IMR-90 (cell line): ENCODE measurements around the gene DSE. TPM values are rescaled to one million over a fixed set of nuclear protein-coding genes. Genes with fewer than 3 reads are reported as not detected.

Experiments used
- ATAC-seq: fragments of 200-7000 bp; cut with Tn5 transposase; 2 replicates; pipeline ENCODE4 v1.9.1; 2020; ENCODE audit warnings: low read depth, mild to moderate bottlenecking, moderate library complexity
- BruUV-seq: library from RNA; stranded (reverse); fragments of 400-500 nt; replicated peaks from 2 replicates; lab custom pipeline; 2021; lab: Mats Ljungman, UMichigan
- CTCF ChIA-PET: fragments of 300-600 bp; formaldehyde crosslinking; extraction: SDS; loops from one replicate; lab custom pipeline; 2021; ENCODE audit warnings: antibody characterized with exemption; lab: Yijun Ruan, JAX
- POLR2A ChIA-PET: fragments of 300-600 bp; sonication (Branson Sonifier 250); formaldehyde crosslinking; loops from one replicate; lab custom pipeline; 2022; ENCODE audit warnings: antibody characterized with exemption; ENCODE audit not compliant: unreplicated experiment; lab: Charles Lee
- DNase-seq: peaks from one replicate; pipeline ENCODE4 v3.0.0; 2013
- H2AFZ ChIP-seq: replicated peaks from 2 replicates; pipeline ENCODE3; 2013; ENCODE audit warnings: low read length, mild to moderate bottlenecking; ENCODE audit not compliant: poor library complexity
- H2AK5ac ChIP-seq: 2 replicates; pipeline ENCODE4 v1.6.1; 2013; ENCODE audit warnings: low read depth, low read length, inconsistent platforms
- H2AK9ac ChIP-seq: replicated peaks from 2 replicates; pipeline ENCODE3; 2013; ENCODE audit warnings: mild to moderate bottlenecking, low read depth, low read length, moderate library complexity; ENCODE audit not compliant: poor library complexity
- H2BK120ac ChIP-seq: 2 replicates; pipeline ENCODE4 v1.6.1; 2013; ENCODE audit warnings: low read depth, low read length, inconsistent platforms
- H2BK15ac ChIP-seq: 3 replicates; pipeline ENCODE4 v1.6.1; 2013; ENCODE audit warnings: low read depth, low read length, inconsistent platforms
- H2BK20ac ChIP-seq: 2 replicates; pipeline ENCODE4 v1.6.1; 2013; ENCODE audit warnings: low read depth, mild to moderate bottlenecking, inconsistent platforms, low read length, moderate library complexity
- H2BK5ac ChIP-seq: 2 replicates; pipeline ENCODE4 v1.6.1; 2013; ENCODE audit warnings: mild to moderate bottlenecking, low read depth, low read length, inconsistent platforms; ENCODE audit not compliant: poor library complexity, severe bottlenecking
- H3K14ac ChIP-seq: replicated peaks from 2 replicates; pipeline ENCODE4 v1.6.1; 2013; ENCODE audit warnings: low read depth, low read length, inconsistent platforms
- H3K18ac ChIP-seq: 2 replicates; pipeline ENCODE4 v1.6.1; 2013; ENCODE audit warnings: low read depth, low read length, control low read depth
- H3K23ac ChIP-seq: 2 replicates; pipeline ENCODE4 v1.6.1; 2013; ENCODE audit warnings: low read depth, low read length, inconsistent platforms
- H3K27ac ChIP-seq: 2 replicates; pipeline ENCODE4 v1.5.1; 2013; ENCODE audit warnings: mild to moderate bottlenecking, control low read depth, low read length; ENCODE audit not compliant: insufficient read depth
- H3K27me3 ChIP-seq: 2 replicates; pipeline ENCODE4 v1.6.1; 2013; ENCODE audit warnings: low read length; ENCODE audit not compliant: control insufficient read depth, insufficient read depth
- H3K36me3 ChIP-seq: 2 replicates; pipeline ENCODE4 v1.6.1; 2013; ENCODE audit warnings: low read length, mixed read lengths; ENCODE audit not compliant: control insufficient read depth, insufficient read depth
- H3K4ac ChIP-seq: 2 replicates; pipeline ENCODE4 v1.6.1; 2013; ENCODE audit warnings: low read depth, low read length, inconsistent platforms
- H3K4me1 ChIP-seq: 2 replicates; pipeline ENCODE4 v1.6.1; 2013; ENCODE audit warnings: low read length, mixed read lengths; ENCODE audit not compliant: control insufficient read depth, insufficient read depth
- H3K4me2 ChIP-seq: 2 replicates; pipeline ENCODE4 v1.6.1; 2013; ENCODE audit warnings: low read depth, mild to moderate bottlenecking, control low read depth, low read length, moderate library complexity
- H3K4me3 ChIP-seq: 2 replicates; pipeline ENCODE4 v1.5.1; 2013; ENCODE audit warnings: low read depth, mild to moderate bottlenecking, control low read depth, low read length, moderate library complexity; ENCODE audit not compliant: insufficient read depth
- H3K56ac ChIP-seq: 2 replicates; pipeline ENCODE4 v1.6.1; 2013; ENCODE audit warnings: low read length, inconsistent platforms; ENCODE audit not compliant: insufficient read depth; ENCODE audit errors: extremely low read depth
- H3K79me1 ChIP-seq, 2 experiments: 2 replicates each; pipeline ENCODE4 v1.6.1; 2013; ENCODE audit warnings: low read length in 2 of 2, inconsistent platforms in 1 of 2, low read depth in 1 of 2
- H3K9ac ChIP-seq: 2 replicates; pipeline ENCODE4 v1.6.1; 2013; ENCODE audit warnings: low read depth, low read length, control low read depth
- H3K9me1 ChIP-seq: 2 replicates; pipeline ENCODE4 v1.6.1; 2013; ENCODE audit warnings: low read length, inconsistent platforms; ENCODE audit not compliant: insufficient read depth
- H3K9me3 ChIP-seq: 2 replicates; pipeline ENCODE4 v1.6.1; 2013; ENCODE audit warnings: low read length; ENCODE audit not compliant: control insufficient read depth, insufficient read depth
- H4K20me1 ChIP-seq: 2 replicates; pipeline ENCODE4 v1.6.1; 2013; ENCODE audit warnings: low read length, inconsistent platforms; ENCODE audit not compliant: insufficient read depth
- H4K5ac ChIP-seq: 2 replicates; pipeline ENCODE4 v1.6.1; 2013; ENCODE audit warnings: mild to moderate bottlenecking, low read depth, low read length, control low read depth
- H4K8ac ChIP-seq, 2 experiments: 2 replicates each; pipeline ENCODE4 v1.6.1; 2013; ENCODE audit warnings: low read depth in 2 of 2, low read length in 2 of 2, control low read depth in 1 of 2, inconsistent platforms in 1 of 2
- H4K91ac ChIP-seq: 2 replicates; pipeline ENCODE4 v1.6.1; 2013; ENCODE audit warnings: low read depth, low read length, inconsistent platforms; ENCODE audit not compliant: insufficient read depth
- BHLHE40 ChIP-seq: fragments of 150-350 bp; IDR thresholded peaks from 2 replicates; pipeline ENCODE4 v1.6.1; 2016; ENCODE audit warnings: mild to moderate bottlenecking, low read depth, low read length
- ELK1 ChIP-seq: fragments of 150-350 bp; IDR thresholded peaks from 2 replicates; pipeline ENCODE4 v1.6.1; 2016; ENCODE audit warnings: low read depth, mild to moderate bottlenecking, low read length, moderate library complexity, borderline replicate concordance
- MAFK ChIP-seq: IDR thresholded peaks from 2 replicates; pipeline ENCODE4 v1.6.1; 2012; ENCODE audit warnings: low read depth, low read length, improper control_type of control experiment
- MAZ ChIP-seq: IDR thresholded peaks from 2 replicates; pipeline ENCODE4 v1.6.1; 2012; ENCODE audit warnings: low read depth, mild to moderate bottlenecking, low read length, improper control_type of control experiment, moderate library complexity, borderline replicate concordance
- MXI1 ChIP-seq: IDR thresholded peaks from 2 replicates; pipeline ENCODE4 v1.6.1; 2012; ENCODE audit warnings: low read depth, mild to moderate bottlenecking, low read length, moderate library complexity, borderline replicate concordance
- NFE2L2 ChIP-seq: fragments of 150-350 bp; IDR thresholded peaks from 2 replicates; pipeline ENCODE4 v1.6.1; 2016; ENCODE audit warnings: low read depth, mild to moderate bottlenecking, low read length
- POLR2A ChIP-seq: IDR thresholded peaks from 2 replicates; pipeline ENCODE4 v1.6.1; 2012; ENCODE audit warnings: mild to moderate bottlenecking, low read depth, low read length
- RFX5 ChIP-seq: IDR thresholded peaks from 2 replicates; pipeline ENCODE4 v1.8.0; 2012; ENCODE audit warnings: low read depth, mild to moderate bottlenecking, low read length, moderate library complexity
- SMC3 ChIP-seq: fragments of 150-350 bp; IDR thresholded peaks from 2 replicates; pipeline ENCODE4 v1.6.1; 2016; ENCODE audit warnings: low read depth, mild to moderate bottlenecking, antibody characterized with exemption, low read length, moderate library complexity
- WGBS, 2 experiments: methylation state at CpG; one replicate each; pipeline versions ENCODE4 v1.1.5 to v1.1.7; 2013; ENCODE audit warnings: missing lambda C conversion rate in 2 of 2; ENCODE audit not compliant: insufficient read length in 1 of 2; ENCODE audit errors: extremely low coverage in 2 of 2; 5-methylcytosine and 5-hydroxymethylcytosine counted together
- dilution Hi-C: fragments of 300-500 bp; cut with HindIII; formaldehyde crosslinking; loops from one replicate; pipeline ENCODE4 v1.14.3; 2018; ENCODE audit warnings: low sequenced_read_pairs; ENCODE audit not compliant: unreplicated experiment
- in situ Hi-C: fragments of 300-500 bp; cut with MboI; formaldehyde crosslinking; loops from 3 replicates; pipeline ENCODE4 v1.14.3; 2019; ENCODE audit warnings: low sequenced_read_pairs, inconsistent platforms, mixed read lengths
- intact Hi-C: fragments of 100-400 bp; cut with micrococcal nuclease; formaldehyde crosslinking; loops from 2 replicates; pipeline ENCODE4 v1.10.0; 2022
- polyA plus RNA-seq, 3 experiments: library from polyadenylated mRNA; depleted of rRNA; stranded (reverse); fragments of >200 nt; gene quantifications; 2 replicates each; pipeline ENCODE4 v1.2.3, GENCODE V29; 2012; ENCODE audit warnings: low replicate concordance in 1 of 3
- total RNA-seq: library from RNA; depleted of rRNA; stranded (reverse); fragments of >200 nt; gene quantifications from 2 replicates; pipeline ENCODE4 v1.2.3, GENCODE V29; 2012
- TF ChIP-seq, protein P1 (sequence below): conservative IDR thresholded peaks from 2 replicates; pipeline ENCODE4 v1.5.1; 2012; ENCODE audit warnings: mild to moderate bottlenecking, low read depth, low read length, improper control_type of control experiment

DSE gene
- total and polyA plus RNA-seq, 2 of the 4 experiments (the other 2 are of a cell fraction) = 48.0 to 154 TPM

DNA sequence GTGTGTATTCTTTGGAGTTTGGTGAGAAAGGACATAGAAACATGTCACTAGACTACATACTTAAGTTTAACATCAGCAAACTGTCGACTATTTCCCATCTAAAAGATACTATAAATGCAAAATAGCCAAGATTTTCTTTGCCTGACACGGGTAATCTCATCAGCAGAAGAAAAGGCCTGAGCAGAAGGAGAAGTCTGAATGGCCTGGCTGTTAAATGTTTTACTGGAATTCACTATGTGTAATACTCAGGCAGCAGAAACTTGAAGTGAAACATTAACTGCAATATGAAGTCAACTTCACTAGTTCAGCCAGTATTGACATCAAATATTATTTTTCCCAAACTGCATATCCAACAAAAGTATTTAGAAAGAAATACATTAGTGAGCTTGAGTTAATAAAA is 6.4 kb upstream of the DSE start:
- Histone ChIP-seq H3K56ac (no peak overlapping the region), H3K14ac (no peak overlapping the region), H3K27ac (no peak overlapping the region), H2AK5ac (no peak overlapping the region), H2AK9ac (no peak overlapping the region), H4K8ac (no peak overlapping the region), H3K9ac (no peak overlapping the region), H3K4ac (no peak overlapping the region), H3K4me2 (0 out of 2 replicates have a peak overlapping the region, but pooled peaks have one; percentile 53), H3K9me1 (no peaks in the 10 kb centered on the region), H2AFZ (no peak overlapping the region), H3K4me1 (no peaks in the 10 kb centered on the region; the same call in 1 of the 2 replicates), H4K91ac (0 out of 2 replicates have a peak overlapping the region, but pooled peaks have one; percentile 19), H2BK5ac (peak overlapping the region; percentile 25), H3K23ac (no peak overlapping the region), H3K9me3 (no peaks in the 10 kb centered on the region), H2BK15ac (no peak overlapping the region), H3K4me3 (no peak overlapping the region), H3K36me3 (no peaks in the 10 kb centered on the region), H2BK20ac (no peak overlapping the region), H3K18ac (peak overlapping the region; percentile 85; the same call in 1 of the 2 replicates), H4K5ac (peak overlapping the region; percentile 59; the same call in 1 of the 2 replicates), H3K79me1 (peaks cover 7 to 8% of the 10 kb centered on the region in 2 experiments; a peak in 2 of 4 replicates), H3K27me3 (no peaks in the 10 kb centered on the region), H2BK120ac (no peak overlapping the region), H4K20me1 (no peaks in the 10 kb centered on the region)
- CTCF ChIA-PET = no interaction called here
- BruUV-seq = no TSS peak
- intact Hi-C loops (no loop called here), in situ Hi-C loops (no loop called here), dilution Hi-C loops (no loop called here)
- ATAC-seq = peak; percentile 35; the same call in 1 of the 2 replicates
- WGBS, 2 experiments = no CpG with 5 or more reads among the region's 2 CpGs
- TF ChIP-seq, protein P1, sequence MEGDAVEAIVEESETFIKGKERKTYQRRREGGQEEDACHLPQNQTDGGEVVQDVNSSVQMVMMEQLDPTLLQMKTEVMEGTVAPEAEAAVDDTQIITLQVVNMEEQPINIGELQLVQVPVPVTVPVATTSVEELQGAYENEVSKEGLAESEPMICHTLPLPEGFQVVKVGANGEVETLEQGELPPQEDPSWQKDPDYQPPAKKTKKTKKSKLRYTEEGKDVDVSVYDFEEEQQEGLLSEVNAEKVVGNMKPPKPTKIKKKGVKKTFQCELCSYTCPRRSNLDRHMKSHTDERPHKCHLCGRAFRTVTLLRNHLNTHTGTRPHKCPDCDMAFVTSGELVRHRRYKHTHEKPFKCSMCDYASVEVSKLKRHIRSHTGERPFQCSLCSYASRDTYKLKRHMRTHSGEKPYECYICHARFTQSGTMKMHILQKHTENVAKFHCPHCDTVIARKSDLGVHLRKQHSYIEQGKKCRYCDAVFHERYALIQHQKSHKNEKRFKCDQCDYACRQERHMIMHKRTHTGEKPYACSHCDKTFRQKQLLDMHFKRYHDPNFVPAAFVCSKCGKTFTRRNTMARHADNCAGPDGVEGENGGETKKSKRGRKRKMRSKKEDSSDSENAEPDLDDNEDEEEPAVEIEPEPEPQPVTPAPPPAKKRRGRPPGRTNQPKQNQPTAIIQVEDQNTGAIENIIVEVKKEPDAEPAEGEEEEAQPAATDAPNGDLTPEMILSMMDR = no peak
- TF ChIP-seq POLR2A = no peak
- TF ChIP-seq RFX5 = no peak
- TF ChIP-seq MAZ = no peak
- no peak for TF ChIP-seq MAFK
- no peak for TF ChIP-seq BHLHE40
- no peak for TF ChIP-seq MXI1
- TF ChIP-seq ELK1 = no peak
- TF ChIP-seq SMC3 = no peak
- TF ChIP-seq NFE2L2 = no peak
- POLR2A ChIA-PET = no interaction called here
- DNase-seq = no peak
